HG03342 (cell line): ENCODE results near the gene DCLK2.
"Not testable (repeated sequence)": the region's sequence is repeated elsewhere in the genome, so short reads cannot be mapped to it uniquely, and the experiment has no call there.

Source experiments
- ATAC-seq: cut with Tn5 transposase; IDR thresholded peaks from one replicate; pipeline ENCODE4 v1.9.1; 2021; ENCODE audit warnings: mild to moderate bottlenecking, moderate library complexity; ENCODE audit not compliant: unreplicated experiment

DCLK2 gene

DNA sequence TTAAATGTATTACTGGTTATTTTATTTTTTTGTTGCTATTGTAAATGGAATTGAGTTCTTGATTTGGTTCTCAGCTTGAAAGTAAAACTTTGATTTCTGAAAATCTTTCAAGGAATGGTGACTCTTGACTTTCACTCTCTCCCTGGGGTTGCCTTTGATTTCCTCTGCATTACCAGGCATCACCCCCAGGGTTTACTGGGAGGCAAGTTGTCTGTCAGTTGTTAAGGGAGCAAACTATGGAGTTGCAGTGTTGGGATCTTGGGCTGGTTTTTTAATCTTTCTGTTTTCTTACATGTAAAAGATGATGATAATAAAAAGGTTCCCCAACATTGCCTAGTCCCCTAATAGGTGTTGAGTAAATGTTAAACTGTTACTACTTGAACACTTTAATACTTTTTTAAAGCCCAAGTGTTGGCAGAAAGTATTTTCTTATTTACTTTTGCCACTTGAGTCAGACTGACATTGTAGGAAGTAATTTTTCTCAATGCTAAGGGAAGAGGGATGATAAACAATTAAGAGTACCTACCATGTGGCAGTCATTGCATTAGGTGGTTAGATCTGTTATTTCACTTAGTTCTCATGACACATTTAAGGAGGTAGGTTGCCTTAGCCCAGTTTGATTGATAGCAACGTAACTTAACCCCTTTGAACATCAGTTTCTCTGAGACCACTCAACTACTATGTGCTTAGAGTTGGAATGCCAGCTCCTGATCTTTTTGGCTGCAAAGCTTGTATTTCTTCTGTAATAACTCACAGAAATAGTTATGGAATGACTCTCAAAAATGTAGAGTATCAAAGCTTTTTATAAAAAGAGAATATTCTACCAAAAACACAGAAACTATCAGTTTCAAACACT lies 67.1 kb downstream of the DCLK2 start:
- ATAC-seq = no peak

GRCh38 chr4:150145946-150146340 lies 67.7 kb downstream of the DCLK2 start:
- no peak for ATAC-seq

DNA sequence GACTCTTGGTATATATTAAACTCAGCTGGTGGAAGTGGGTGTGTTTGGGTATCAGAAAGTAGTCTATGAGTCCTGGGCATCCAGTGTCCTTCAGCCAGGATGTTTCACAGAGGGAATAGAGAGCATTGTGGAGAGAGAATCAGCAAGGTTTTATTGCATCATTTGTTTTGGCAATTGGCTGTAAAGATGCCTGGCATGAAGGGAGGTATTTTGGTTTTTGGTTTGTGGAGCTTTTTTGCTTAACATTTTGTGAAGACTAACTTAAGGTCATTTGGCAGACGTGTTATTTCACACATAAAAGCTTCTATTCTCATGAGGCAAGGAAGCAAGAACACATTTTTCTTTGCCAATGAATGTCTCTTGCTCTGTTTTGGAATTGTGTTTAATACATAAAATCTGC lies 71.1 kb downstream of the DCLK2 start:
- ATAC-seq = no peak

GRCh38 chr4:150150629-150151062 lies 72.4 kb downstream of the DCLK2 start:
- ATAC-seq = no peak

GRCh38 chr4:150152766-150153165 lies 74.5 kb downstream of the DCLK2 start:
- ATAC-seq = no peak

- ATAC-seq = no peak
Observed at GRCh38 chr4:150155391-150155790, 77.1 kb downstream of the DCLK2 start.

DNA sequence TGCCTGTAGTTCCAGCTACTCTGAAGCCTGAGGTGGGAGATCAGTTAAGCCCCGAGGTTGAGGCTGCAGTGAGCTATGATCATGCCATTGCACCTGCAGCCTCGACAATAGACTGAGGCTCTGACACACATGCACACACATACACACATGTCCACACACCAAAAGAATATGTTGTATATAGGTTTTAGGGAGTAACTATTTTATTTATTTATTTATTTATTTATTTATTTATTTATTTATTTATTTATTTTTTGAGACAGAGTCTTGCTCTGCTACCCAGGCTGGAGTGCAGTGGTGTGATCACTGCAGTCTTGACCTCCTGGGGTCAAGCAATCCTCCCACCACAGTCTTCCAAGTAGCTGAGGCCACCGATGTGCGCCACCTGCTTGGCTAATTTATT lies 78.3 kb downstream of the DCLK2 start:
- ATAC-seq = no peak

DNA sequence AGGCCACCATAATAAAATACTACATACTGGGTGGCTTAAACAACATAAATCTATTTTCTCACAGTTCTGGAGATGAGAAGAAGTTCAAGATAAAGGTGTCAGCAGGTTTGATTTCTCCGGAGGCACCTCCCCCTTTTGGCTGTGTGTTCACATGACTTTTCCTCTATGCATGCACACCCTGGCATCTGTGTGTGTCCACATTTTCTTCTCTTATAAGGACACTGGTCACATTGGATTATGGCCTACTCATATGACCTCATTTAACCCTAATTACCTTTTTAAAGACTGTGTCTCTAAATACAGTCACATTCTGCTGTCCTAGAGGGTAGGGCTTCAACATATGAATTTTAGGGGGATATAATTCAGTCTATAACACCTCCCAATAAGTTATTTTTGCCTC lies 79.8 kb downstream of the DCLK2 start:
- ATAC-seq = no peak

DNA sequence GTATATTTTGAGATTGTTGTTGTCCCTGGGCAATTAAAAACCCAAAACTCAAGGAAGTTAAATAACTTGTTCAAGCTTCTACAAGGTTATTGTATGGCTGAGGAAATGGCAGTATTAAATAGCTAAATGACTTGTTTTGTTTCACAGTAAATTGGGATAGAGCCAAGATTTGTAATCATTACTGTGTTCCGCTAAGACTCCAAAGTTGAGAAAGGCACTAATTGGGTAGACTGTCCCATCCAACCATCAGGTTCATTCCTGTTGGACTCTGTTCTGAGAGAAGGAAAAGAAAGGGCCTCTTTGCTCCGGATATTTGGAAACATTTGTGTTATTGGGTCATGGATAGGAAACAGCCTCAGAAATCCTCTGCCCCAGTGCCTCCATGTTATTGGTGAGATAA lies 82.2 kb downstream of the DCLK2 start:
- ATAC-seq = no peak

DNA sequence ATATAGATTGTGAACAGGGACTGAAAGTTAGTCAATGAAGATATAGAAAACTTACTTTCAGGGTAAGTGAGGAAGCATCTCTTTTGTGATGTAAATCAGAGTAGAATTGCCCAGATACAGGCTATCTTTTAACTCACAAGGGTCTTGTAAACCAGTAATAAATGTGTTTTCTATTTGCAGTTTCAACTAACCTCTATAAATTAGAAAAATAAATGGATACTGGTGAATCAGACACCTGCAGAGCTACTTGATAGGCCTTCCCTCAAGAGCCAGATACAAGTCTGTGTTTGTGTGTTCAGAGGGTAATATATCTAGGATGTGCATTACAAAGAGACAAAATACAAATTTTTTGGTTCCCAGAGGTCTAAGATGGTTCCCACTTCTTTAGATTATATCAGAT lies 82.9 kb downstream of the DCLK2 start:
- ATAC-seq = no peak

DNA sequence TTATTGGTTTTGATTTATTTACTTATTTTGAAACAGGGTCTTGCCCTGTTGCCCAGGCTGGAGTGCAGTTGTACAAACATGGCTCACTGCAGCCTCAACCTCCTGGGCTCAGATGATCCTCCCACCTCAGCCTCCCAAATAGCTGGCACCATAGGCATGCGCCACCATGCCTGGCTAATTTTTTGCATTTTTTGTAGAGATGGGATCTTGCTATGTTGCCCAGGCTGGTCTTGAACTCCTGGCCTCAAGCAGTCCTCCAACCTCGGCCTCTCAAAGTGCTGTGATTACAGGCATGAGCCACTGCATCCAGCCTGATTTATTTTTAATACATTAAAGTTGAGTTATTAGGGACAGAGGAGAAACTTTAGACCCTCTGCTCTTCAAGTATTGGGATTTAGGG lies 83.8 kb downstream of the DCLK2 start:
- not testable (repeated sequence) for ATAC-seq

- no peak for ATAC-seq
Observed at GRCh38 chr4:150164055-150164454, 85.8 kb downstream of the DCLK2 start.

DNA sequence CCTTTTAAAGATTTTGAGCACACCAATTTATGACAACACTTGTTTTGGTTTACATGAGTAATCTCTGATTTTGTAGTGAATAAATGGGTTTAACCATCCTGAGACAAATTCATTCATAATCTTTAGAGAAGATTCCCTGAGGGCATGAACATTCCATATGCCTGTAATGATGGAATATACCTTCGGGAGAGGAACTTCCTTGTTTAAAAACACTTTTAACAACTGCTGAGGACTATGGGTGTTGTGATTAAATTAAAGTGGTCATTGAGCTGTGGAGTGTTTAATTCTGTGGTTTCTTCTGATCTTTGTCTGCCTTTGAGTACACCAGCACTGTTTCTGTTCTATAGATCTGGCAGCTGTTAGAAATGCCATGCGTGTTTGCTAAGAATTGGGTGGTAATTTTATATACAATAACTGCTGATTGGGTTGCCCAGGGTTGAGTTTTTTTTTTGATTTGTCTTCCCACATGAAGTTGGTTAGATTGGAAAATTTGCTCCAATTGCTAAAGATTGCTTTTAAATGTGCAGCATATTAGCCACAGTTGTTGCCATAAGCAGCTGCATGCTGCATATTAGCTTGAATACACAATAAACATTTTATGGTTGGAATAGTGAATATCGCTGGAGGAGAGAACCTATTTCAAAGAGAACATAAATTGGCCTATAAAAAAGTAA lies 86.8 kb downstream of the DCLK2 start:
- ATAC-seq = no peak

DNA sequence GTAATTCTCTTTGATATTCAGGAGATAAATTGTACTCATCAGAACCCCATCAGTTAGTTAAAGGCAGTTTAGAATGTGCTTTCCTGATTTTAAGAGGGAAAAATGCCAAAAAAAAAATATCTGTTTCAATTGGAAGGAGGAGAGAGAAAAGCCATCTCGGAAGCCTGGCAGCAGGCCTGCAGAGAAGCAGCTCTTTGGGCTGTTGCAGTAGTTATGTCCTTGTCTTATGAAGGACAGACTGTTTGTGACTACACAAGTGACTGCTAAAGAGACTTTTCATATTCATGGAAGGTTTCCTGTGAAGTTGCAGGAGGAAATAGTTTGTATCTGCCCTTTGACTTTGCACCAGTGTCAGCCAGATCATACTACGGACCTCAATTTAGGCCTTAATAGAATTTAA lies 88.8 kb downstream of the DCLK2 start:
- no peak for ATAC-seq

GRCh38 chr4:150173432-150173861 lies 95.2 kb downstream of the DCLK2 start:
- no peak for ATAC-seq

- ATAC-seq = no peak
Observed at GRCh38 chr4:150173982-150174398, 95.7 kb downstream of the DCLK2 start.

GRCh38 chr4:150176547-150176946 lies 98.3 kb downstream of the DCLK2 start:
- no peak for ATAC-seq

DNA sequence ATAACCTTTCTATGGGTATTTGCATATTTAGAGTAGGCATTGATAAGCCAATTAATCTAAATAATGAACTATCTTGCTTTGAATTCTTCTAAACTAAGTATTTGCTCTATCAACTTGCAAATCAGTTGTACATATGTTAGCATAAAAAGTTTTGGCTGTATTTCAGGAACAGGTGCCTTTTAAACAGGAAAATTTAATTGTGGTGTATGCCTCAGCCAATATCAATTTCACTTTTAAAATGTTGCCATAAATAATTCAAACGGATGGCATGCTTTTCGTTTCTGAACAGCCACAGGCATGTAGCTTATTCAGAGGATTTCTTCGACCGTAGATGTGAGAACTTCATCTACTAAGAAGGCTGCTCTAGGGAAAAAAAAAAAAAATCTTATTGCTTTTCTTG lies 99.9 kb downstream of the DCLK2 start:
- ATAC-seq = no peak

DNA sequence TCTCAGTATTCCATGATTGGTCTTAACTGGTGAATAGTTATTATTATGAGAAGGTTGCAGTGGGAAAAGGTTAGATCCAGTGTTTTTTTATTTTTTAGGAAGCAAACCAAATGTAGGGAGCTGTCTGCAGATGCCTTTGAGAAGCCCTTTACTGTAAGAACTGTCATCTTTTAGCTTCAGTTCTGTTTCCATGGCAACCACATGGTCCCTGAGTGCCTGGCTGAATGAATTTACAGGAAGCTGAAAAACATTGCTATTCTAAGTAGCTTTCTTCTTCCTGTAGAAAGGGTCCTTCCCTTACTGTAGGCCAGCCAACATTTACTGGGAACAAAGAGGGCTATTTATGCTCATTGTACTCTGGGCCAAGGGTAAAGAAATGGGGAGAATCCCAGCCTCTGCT lies 103.3 kb downstream of the DCLK2 start:
- no peak for ATAC-seq

- ATAC-seq = no peak
Observed at GRCh38 chr4:150182794-150183193, 104.5 kb downstream of the DCLK2 start.

- not testable (repeated sequence) for ATAC-seq
Observed at GRCh38 chr4:150185033-150185432, 106.8 kb downstream of the DCLK2 start.

DNA sequence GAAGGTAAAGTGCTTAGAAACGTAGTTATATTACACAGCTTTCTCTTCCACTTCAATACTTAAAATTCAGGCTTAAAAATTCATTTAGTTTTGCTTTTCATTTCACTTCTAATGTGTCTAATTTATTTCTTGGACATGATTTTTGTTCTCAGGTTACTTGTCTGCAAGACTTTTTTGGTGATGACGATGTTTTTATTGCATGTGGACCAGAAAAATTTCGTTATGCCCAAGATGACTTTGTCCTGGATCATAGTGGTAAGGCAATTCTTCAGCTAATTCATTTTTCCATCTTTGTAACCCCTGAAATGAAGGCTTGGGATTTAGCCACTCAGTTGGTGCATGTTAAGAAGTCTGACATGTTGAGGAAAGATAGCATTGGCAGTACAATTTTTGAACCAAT lies 114.7 kb downstream of the DCLK2 start:
- no peak for ATAC-seq
